HCT116 (cell line): ENCODE results near the gene YWHAG. TPM values are rescaled to one million over a fixed set of nuclear protein-coding genes. Genes with fewer than 3 reads are reported as not detected.
A peak's percentile ranks its signal among the peaks of the same experiment; 100 is the strongest.

Experiments
- ATAC-seq: fragments of 200-7000 bp; cut with Tn5 transposase; 2 replicates; pipeline ENCODE4 v1.9.1; 2020; ENCODE audit warnings: mild to moderate bottlenecking, moderate library complexity
- BruUV-seq: library from RNA; stranded (reverse); fragments of 400-500 nt; replicated peaks from 2 replicates; lab custom pipeline; 2021; lab: Mats Ljungman, UMichigan
- CTCF ChIA-PET: fragments of 300-600 bp; sonication (Branson Sonifier 250); formaldehyde crosslinking; loops from one replicate; lab custom pipeline; 2021; ENCODE audit warnings: antibody characterized with exemption; lab: Charles Lee
- POLR2A ChIA-PET: fragments of 300-600, 350-600 bp; sonication (Branson Sonifier 250); formaldehyde crosslinking; loops from one replicate; lab custom pipeline; 2021; ENCODE audit warnings: antibody characterized with exemption; lab: Charles Lee
- RAD21 ChIA-PET, 2 experiments: fragments of 300-600 bp; sonication (Branson Sonifier 250); formaldehyde crosslinking; loops; one replicate each; lab custom pipeline; 2023; ENCODE audit warnings: low total read pairs in 2 of 2; ENCODE audit not compliant: uncharacterized antibody in 2 of 2, unreplicated experiment in 2 of 2, low non-redundant PET in 1 of 2; lab: Charles Lee
- DNase-seq: peaks from one replicate; pipeline ENCODE4 v3.0.0-alpha.2; 2010; ENCODE audit warnings: low read depth, low spot score
- H2AFZ ChIP-seq: fragments of 200-600 bp; shearing (Covaris generic), sonication (generic); 2 replicates; pipeline ENCODE4 v1.6.1; 2017; ENCODE audit warnings: low read depth, mixed run types, mixed read lengths, antibody characterized with exemption, low read length; ENCODE audit not compliant: poor library complexity, severe bottlenecking
- H3K27ac ChIP-seq: 2 replicates; pipeline ENCODE4 v1.5.1; 2012; ENCODE audit warnings: low read depth, low read length
- H3K27me3 ChIP-seq: fragments of 200-600 bp; sonication (generic); 2 replicates; pipeline ENCODE4 v1.6.1; 2016; ENCODE audit warnings: mixed run types, low read length, mixed read lengths; ENCODE audit not compliant: insufficient read depth
- H3K36me3 ChIP-seq, 2 experiments: fragments of 200-500 bp in 1 of 2; fragments of 200-600 bp in 1 of 2; sonication (Bioruptor generic) in 1 of 2; sonication (generic) in 1 of 2; 2 replicates each; pipeline versions ENCODE4 v1.5.1 to v1.6.1; 2014 to 2016; ENCODE audit warnings: low read length in 2 of 2, inconsistent platforms in 1 of 2, mixed read lengths in 1 of 2, mixed run types in 1 of 2; ENCODE audit not compliant: insufficient read depth in 2 of 2, control insufficient read depth in 1 of 2
- H3K4me1 ChIP-seq, 2 experiments: fragments of 200-600 bp in 1 of 2; sonication (generic) in 1 of 2; 2 replicates each; pipeline versions ENCODE4 v1.5.1 to v1.6.1; 2012 to 2017; ENCODE audit warnings: low read length in 2 of 2, inconsistent platforms in 1 of 2, mild to moderate bottlenecking in 1 of 2, mixed read lengths in 1 of 2, mixed run types in 1 of 2, moderate library complexity in 1 of 2; ENCODE audit not compliant: insufficient read depth in 2 of 2, control insufficient read depth in 1 of 2
- H3K4me2 ChIP-seq: fragments of 200-600 bp; sonication (generic); 2 replicates; pipeline ENCODE4 v1.6.1; 2017; ENCODE audit warnings: mixed run types, low read length, mixed read lengths
- H3K4me3 ChIP-seq, 2 experiments: fragments of 200-600 bp in 1 of 2; sonication (generic) in 1 of 2; replicated peaks in 1 of 2; 2 replicates each; pipeline ENCODE4 v1.5.1; 2011 to 2016; ENCODE audit warnings: low read length in 2 of 2, control low read depth in 1 of 2, low read depth in 1 of 2, mild to moderate bottlenecking in 1 of 2, mixed read lengths in 1 of 2, mixed run types in 1 of 2
- H3K79me2 ChIP-seq: fragments of 200-600 bp; sonication (generic); 2 replicates; pipeline ENCODE4 v1.6.1; 2017; ENCODE audit warnings: mild to moderate bottlenecking, mixed run types, low read length, moderate library complexity, mixed read lengths; ENCODE audit not compliant: insufficient read depth
- H3K9ac ChIP-seq: fragments of 200-600 bp; sonication (generic); 2 replicates; pipeline ENCODE4 v1.6.1; 2016; ENCODE audit warnings: low read length, mixed read lengths
- H3K9me2 ChIP-seq: fragments of 200-600 bp; sonication (generic), shearing (Covaris generic); 2 replicates; pipeline ENCODE4 v1.6.1; 2017; ENCODE audit warnings: mixed run types, mild to moderate bottlenecking, moderate library complexity; ENCODE audit not compliant: insufficient read depth
- H3K9me3 ChIP-seq, 2 experiments: fragments of 200-500 bp in 1 of 2; fragments of 200-600 bp in 1 of 2; sonication (Bioruptor generic) in 1 of 2; sonication (generic) in 1 of 2; 2 replicates each; pipeline ENCODE4 v1.6.1; 2014 to 2017; ENCODE audit warnings: low read length in 2 of 2, mixed read lengths in 2 of 2, inconsistent platforms in 1 of 2, low read depth in 1 of 2, mild to moderate bottlenecking in 1 of 2, mixed run types in 1 of 2, moderate library complexity in 1 of 2; ENCODE audit not compliant: control insufficient read depth in 1 of 2, insufficient read depth in 1 of 2
- H4K20me1 ChIP-seq: fragments of 200-600 bp; sonication (generic), shearing (Covaris generic); 2 replicates; pipeline ENCODE4 v1.6.1; 2017; ENCODE audit warnings: mixed run types, mild to moderate bottlenecking, moderate library complexity; ENCODE audit not compliant: insufficient read depth
- CBX3 ChIP-seq: IDR thresholded peaks from 2 replicates; pipeline ENCODE4 v1.6.1; 2012; ENCODE audit warnings: low read depth
- SP1 ChIP-seq: IDR thresholded peaks from 2 replicates; pipeline ENCODE4 v1.6.1; 2012; ENCODE audit warnings: low read depth
- intact Hi-C: fragments of 100-400 bp; cut with micrococcal nuclease; formaldehyde crosslinking; loops from 2 replicates; pipeline ENCODE4 v1.10.0; 2022
- total RNA-seq: library from RNA; stranded (reverse); gene quantifications from one replicate; pipeline ENCODE4 v1.2.1, GENCODE V29; 2021; ENCODE audit not compliant: unreplicated experiment
- TF ChIP-seq, protein P1 (sequence below): IDR thresholded peaks from 2 replicates; pipeline ENCODE4 v1.6.1; 2012
- TF ChIP-seq, protein P2 (sequence below), 3 experiments: fragments of 200-600 bp in 1 of 3; sonication (generic) in 1 of 3; IDR thresholded peaks in 2 of 3; conservative IDR thresholded peaks in 1 of 3; 2 replicates each; pipeline ENCODE4 v1.5.1; 2012 to 2017; ENCODE audit warnings: low read depth in 2 of 3, low read length in 2 of 3, antibody characterized with exemption in 1 of 3, borderline replicate concordance in 1 of 3, control low read depth in 1 of 3, mild to moderate bottlenecking in 1 of 3, mixed read lengths in 1 of 3, mixed run types in 1 of 3, moderate library complexity in 1 of 3; ENCODE audit not compliant: insufficient read depth in 1 of 3

Gene YWHAG
- total RNA-seq, 1 experiment from 2014 or later, result 170 TPM

DNA sequence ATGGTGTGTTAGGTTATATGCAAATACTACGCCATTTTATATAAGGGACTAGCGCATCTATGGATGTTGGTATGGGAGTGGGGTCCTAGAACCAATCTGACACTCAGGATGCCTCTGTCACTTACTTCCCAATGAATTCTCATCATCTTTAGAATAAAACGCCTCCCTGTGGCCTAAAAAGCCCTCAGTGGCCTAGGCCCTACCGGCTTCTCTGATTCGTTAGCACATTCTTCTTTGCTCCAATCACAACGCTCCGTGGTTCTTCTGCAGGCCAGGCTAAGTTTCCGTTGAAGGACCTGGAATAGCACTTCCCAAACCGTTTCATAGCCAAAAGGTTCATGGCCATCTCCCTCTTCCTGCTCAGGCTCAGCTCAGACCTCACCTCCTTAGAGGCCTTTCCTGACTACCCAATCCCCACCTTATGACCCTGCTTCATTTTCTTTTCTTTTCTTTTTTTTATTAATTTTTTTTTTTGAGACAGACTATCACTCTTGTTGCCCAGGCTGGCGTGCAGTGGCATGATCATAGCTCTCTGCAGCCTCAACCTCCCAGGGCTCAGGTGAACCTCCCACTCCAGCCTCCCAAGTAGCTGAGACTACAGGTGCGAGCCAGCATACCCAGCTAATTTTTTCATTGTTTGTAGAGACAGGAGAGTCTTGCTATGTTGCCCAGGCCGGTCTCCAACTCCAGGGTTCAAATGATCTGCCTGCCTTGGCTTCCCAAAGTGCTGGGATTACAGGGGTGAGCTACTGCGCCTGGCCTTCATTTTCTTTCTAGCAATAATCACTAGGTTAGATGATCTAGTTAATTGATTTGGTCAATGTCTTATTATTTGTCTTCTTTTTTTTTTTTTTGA is 24.5 kb upstream of the YWHAG start:
- H3K36me3 ChIP-seq, result no peaks in the 10 kb centered on the region
- no peak overlapping the region for H3K4me2 ChIP-seq
- peak overlapping the region; percentile 7 for H2AFZ ChIP-seq
- H3K27me3 ChIP-seq, result no peaks in the 10 kb centered on the region
- ATAC-seq (peak; percentile 49), DNase-seq (peak; percentile 81)
- H3K79me2 ChIP-seq, result no peaks in the 10 kb centered on the region
- H3K4me1 ChIP-seq, result peaks cover 22 to 54% of the 10 kb centered on the region in 2 experiments
- no peaks in the 10 kb centered on the region for H3K9me3 ChIP-seq
- no peak overlapping the region for H3K9ac ChIP-seq
- intact Hi-C loops, result no loop called here
- BruUV-seq, result no TSS peak
- no peaks in the 10 kb centered on the region for H3K9me2 ChIP-seq
- POLR2A ChIA-PET, result interaction anchor here (1.1 kb wide), 1 partner anchor 24 kb away, joined by 3 read pairs; no protein-coding TSS in a partner anchor
- RAD21 ChIA-PET, result no interaction called here
- H4K20me1 ChIP-seq, result no peaks in the 10 kb centered on the region
- TF ChIP-seq CBX3, result 0 out of 2 replicates have a peak, but pooled peaks have one; percentile 26
- TF ChIP-seq, protein P1, sequence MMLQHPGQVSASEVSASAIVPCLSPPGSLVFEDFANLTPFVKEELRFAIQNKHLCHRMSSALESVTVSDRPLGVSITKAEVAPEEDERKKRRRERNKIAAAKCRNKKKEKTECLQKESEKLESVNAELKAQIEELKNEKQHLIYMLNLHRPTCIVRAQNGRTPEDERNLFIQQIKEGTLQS, result no peak
- TF ChIP-seq SP1, result peak; percentile 69
- TF ChIP-seq, protein P2, sequence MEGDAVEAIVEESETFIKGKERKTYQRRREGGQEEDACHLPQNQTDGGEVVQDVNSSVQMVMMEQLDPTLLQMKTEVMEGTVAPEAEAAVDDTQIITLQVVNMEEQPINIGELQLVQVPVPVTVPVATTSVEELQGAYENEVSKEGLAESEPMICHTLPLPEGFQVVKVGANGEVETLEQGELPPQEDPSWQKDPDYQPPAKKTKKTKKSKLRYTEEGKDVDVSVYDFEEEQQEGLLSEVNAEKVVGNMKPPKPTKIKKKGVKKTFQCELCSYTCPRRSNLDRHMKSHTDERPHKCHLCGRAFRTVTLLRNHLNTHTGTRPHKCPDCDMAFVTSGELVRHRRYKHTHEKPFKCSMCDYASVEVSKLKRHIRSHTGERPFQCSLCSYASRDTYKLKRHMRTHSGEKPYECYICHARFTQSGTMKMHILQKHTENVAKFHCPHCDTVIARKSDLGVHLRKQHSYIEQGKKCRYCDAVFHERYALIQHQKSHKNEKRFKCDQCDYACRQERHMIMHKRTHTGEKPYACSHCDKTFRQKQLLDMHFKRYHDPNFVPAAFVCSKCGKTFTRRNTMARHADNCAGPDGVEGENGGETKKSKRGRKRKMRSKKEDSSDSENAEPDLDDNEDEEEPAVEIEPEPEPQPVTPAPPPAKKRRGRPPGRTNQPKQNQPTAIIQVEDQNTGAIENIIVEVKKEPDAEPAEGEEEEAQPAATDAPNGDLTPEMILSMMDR (IDR thresholded peaks at IDR 0.05 in 2 of 3, conservative IDR thresholded peaks at IDR 0.05 in 1 of 3; ENCODE audit: borderline replicate concordance in 1 of 3, insufficient read depth in 1 of 3, low read depth in 2 of 3, low read length in 2 of 3), result peak in 2 of 3 experiments; percentile 18 to 28; a peak in 3 of 6 replicates
- H3K27ac ChIP-seq, result peak overlapping the region; percentile 8; the same call in 1 of the 2 replicates
- CTCF ChIA-PET, result no interaction called here
- no peak overlapping the region for H3K4me3 ChIP-seq
